K562 (cell line): ENCODE results near the gene ALDH16A1. TPM values are rescaled to one million over a fixed set of nuclear protein-coding genes. Genes with fewer than 3 reads are reported as not detected.
A peak's percentile ranks its signal among the peaks of the same experiment; 100 is the strongest.

Source experiments
- ATAC-seq: fragments of 200-7000 bp; cut with Tn5 transposase; 3 replicates; pipeline ENCODE4 v1.9.1; 2020; ENCODE audit warnings: moderate library complexity
- BruUV-seq: library from RNA; stranded (reverse); fragments of 400-500 nt; replicated peaks from 2 replicates; lab custom pipeline; 2021; lab: Mats Ljungman, UMichigan
- CTCF ChIA-PET: fragments of 300-600 bp; formaldehyde crosslinking; extraction: SDS; loops from one replicate; lab custom pipeline; 2021; ENCODE audit warnings: low intra/inter-chr PET ratio; lab: Yijun Ruan, JAX
- POLR2A ChIA-PET: fragments of 300-600, 350-650 bp; sonication (Branson Sonifier 250); formaldehyde crosslinking; extraction: SDS; loops from one replicate; lab custom pipeline; 2021; ENCODE audit warnings: antibody characterized with exemption, inconsistent platforms; lab: Yijun Ruan, JAX
- DNase-seq, 4 experiments: peaks; one replicate each; pipeline versions ENCODE4 v3.0.0 to v3.0.0-alpha.2; 2011 to 2018; ENCODE audit warnings: low spot score in 3 of 4, mixed read lengths in 3 of 4; ENCODE audit errors: extremely low read depth in 1 of 4
- FAIRE-seq: peaks from 2 replicates; lab custom pipeline; 2011; peaks lifted over from hg19 to GRCh38; lab: Jason Lieb, UNC
- H2AFZ ChIP-seq: 2 replicates; pipeline ENCODE4 v1.6.0; 2011; ENCODE audit warnings: low read depth, low read length, control low read depth, inconsistent platforms
- H3K27ac ChIP-seq: fragments of 200-600 bp; 3 replicates; pipeline ENCODE4 v1.8.0; 2011; ENCODE audit warnings: low read depth, mild to moderate bottlenecking, control low read depth, inconsistent platforms, low read length, moderate library complexity, mixed read lengths; ENCODE audit errors: extremely low read depth
- H3K27me3 ChIP-seq, 2 experiments: fragments of 300-600 bp in 1 of 2; 2 replicates in 1 of 2; 3 replicates in 1 of 2; pipeline versions ENCODE4 v1.6.0 to v1.8.0; 2011; ENCODE audit warnings: inconsistent platforms in 2 of 2, low read length in 2 of 2, mild to moderate bottlenecking in 1 of 2, mixed read lengths in 1 of 2, moderate library complexity in 1 of 2; ENCODE audit not compliant: control insufficient read depth in 2 of 2, insufficient read depth in 2 of 2
- H3K36me3 ChIP-seq: fragments of 300-600 bp; 3 replicates; pipeline ENCODE4 v1.8.0; 2011; ENCODE audit warnings: mild to moderate bottlenecking, low read length, inconsistent platforms; ENCODE audit not compliant: control insufficient read depth, insufficient read depth
- H3K4me1 ChIP-seq, 2 experiments: fragments of 200-600 bp in 1 of 2; replicated peaks in 1 of 2; 2 replicates in 1 of 2; 3 replicates in 1 of 2; pipeline versions ENCODE4 v1.5.1 to v1.8.0; 2011; ENCODE audit warnings: inconsistent platforms in 2 of 2, low read length in 2 of 2, mild to moderate bottlenecking in 1 of 2, mixed read lengths in 1 of 2, moderate library complexity in 1 of 2; ENCODE audit not compliant: control insufficient read depth in 2 of 2, insufficient read depth in 2 of 2
- H3K4me2 ChIP-seq: 2 replicates; pipeline ENCODE4 v1.6.1; 2011; ENCODE audit warnings: low read length, control low read depth, inconsistent platforms, mixed read lengths; ENCODE audit not compliant: insufficient read depth
- H3K4me3 ChIP-seq: fragments of 200-600 bp; sonication (generic), shearing (Covaris generic); 2 replicates; pipeline ENCODE4 v1.5.1; 2016; ENCODE audit warnings: control low read depth, inconsistent platforms
- H3K79me2 ChIP-seq: fragments of 200-600 bp; 3 replicates; pipeline ENCODE4 v1.8.0; 2011; ENCODE audit warnings: low read length, inconsistent platforms; ENCODE audit not compliant: control insufficient read depth, insufficient read depth
- H3K9ac ChIP-seq, 2 experiments: 2 replicates each; pipeline versions ENCODE4 v1.6.0 to v1.6.1; 2011; ENCODE audit warnings: low read depth in 2 of 2, low read length in 2 of 2, control low read depth in 1 of 2, inconsistent platforms in 1 of 2, mild to moderate bottlenecking in 1 of 2, mixed read lengths in 1 of 2; ENCODE audit not compliant: insufficient read depth in 1 of 2
- H3K9me1 ChIP-seq: one replicate; pipeline ENCODE4 v1.6.0; 2011; ENCODE audit warnings: inconsistent platforms, mild to moderate bottlenecking, low read length, moderate library complexity; ENCODE audit not compliant: control insufficient read depth, insufficient read depth
- H3K9me3 ChIP-seq: replicated peaks from 2 replicates; pipeline ENCODE4 v1.5.1; 2011; ENCODE audit warnings: low read depth, low read length, inconsistent platforms; ENCODE audit not compliant: control insufficient read depth, insufficient read depth
- H4K20me1 ChIP-seq: replicated peaks from 2 replicates; pipeline ENCODE4 v1.6.1; 2011; ENCODE audit warnings: low read length, inconsistent platforms, mixed read lengths; ENCODE audit not compliant: control insufficient read depth, insufficient read depth
- HCFC1 ChIP-seq: IDR thresholded peaks from 2 replicates; pipeline ENCODE4 v1.6.1; 2012; ENCODE audit warnings: low read depth, low read length, improper control_type of control experiment
- WGBS: fragments of 100-300 bp; shearing (Covaris generic); methylation state at CpG from one replicate; pipeline ENCODE4 v1.1.6; 2016; ENCODE audit warnings: low coverage, mixed read lengths; ENCODE audit not compliant: insufficient coverage; ENCODE audit errors: missing lambda C conversion rate; 5-methylcytosine and 5-hydroxymethylcytosine counted together
- in situ Hi-C: fragments of 300-500 bp; cut with MboI; formaldehyde crosslinking; loops from 4 replicates; pipeline ENCODE4 v1.15.0; 2018; ENCODE audit warnings: inconsistent platforms, mixed read lengths
- intact Hi-C: fragments of 100-400 bp; cut with micrococcal nuclease; formaldehyde crosslinking; loops from 2 replicates; pipeline ENCODE4 v1.14.2; 2022
- polyA plus RNA-seq, 8 experiments: library from polyadenylated mRNA; depleted of rRNA in 4 of 8; stranded (reverse) in 5 of 8; unstranded in 3 of 8; fragments of >200 nt; fragmentation: Nextera tagmentation in 2 of 8; fragmentation: Illumina TruSeq in 1 of 8; extraction: Ambion mirVana in 2 of 8; extraction: Trizol in 1 of 8; gene quantifications; 2 replicates each; pipeline versions ENCODE4 v1.2.1 to v1.2.3, GENCODE V29; 2011 to 2014; ENCODE audit warnings: inconsistent platforms in 1 of 8, missing spikeins in 1 of 8
- total RNA-seq, 7 experiments: library from RNA; depleted of rRNA in 6 of 7; stranded (reverse); fragments of >200 nt in 6 of 7; fragmentation: Illumina TruSeq in 2 of 7; extraction: Trizol in 2 of 7; gene quantifications; 2 replicates each; pipeline versions ENCODE4 v1.2.1 to v1.2.3, GENCODE V29; 2011 to 2021; ENCODE audit warnings: low replicate concordance in 1 of 7
- TF ChIP-seq, protein P1 (sequence below): fragments of 450-650 bp; IDR thresholded peaks from 2 replicates; pipeline ENCODE4 v1.6.1; 2017; ENCODE audit warnings: mild to moderate bottlenecking, moderate library complexity
- TF ChIP-seq, protein P2 (sequence below), 2 experiments: fragments of 450-650 bp; IDR thresholded peaks; 2 replicates each; pipeline ENCODE4 v1.6.1; 2018; ENCODE audit warnings: mild to moderate bottlenecking in 2 of 2, low read depth in 1 of 2; ENCODE audit not compliant: partially characterized antibody in 2 of 2

The ALDH16A1 gene
- total and polyA plus RNA-seq, 9 of the 15 experiments (the other 6 are each of a cell fraction or from before 2014, with no cell fraction given), result 2.2 to 52.2 (median 7.6) TPM

DNA sequence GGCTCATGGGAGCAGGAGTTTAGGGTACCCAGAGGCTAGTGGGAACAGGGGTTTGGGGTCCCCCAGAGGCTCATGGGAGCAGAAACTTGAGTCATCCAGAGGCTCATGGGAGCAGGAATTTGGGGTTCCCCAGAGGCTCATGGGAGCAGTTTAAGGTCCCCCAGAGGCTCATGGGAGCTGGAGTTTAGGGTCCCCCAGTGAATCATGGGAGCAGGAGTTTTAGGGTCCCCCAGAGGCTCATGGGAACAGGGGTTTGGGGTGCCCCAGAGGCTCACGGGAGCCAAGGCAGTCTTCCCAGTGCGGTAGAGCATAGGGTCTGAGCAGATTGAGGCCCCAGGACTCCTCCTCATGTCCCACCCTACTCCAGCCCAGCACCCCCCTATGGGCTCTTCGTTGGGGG lies 12.3 kb downstream of the ALDH16A1 start:
- intact Hi-C loops, result no loop called here
- Histone ChIP-seq H4K20me1 (peaks cover 5% of the 10 kb centered on the region; the same call in 1 of the 2 replicates), H2AFZ (no peak overlapping the region), H3K9me3 (no peaks in the 10 kb centered on the region), H3K9me1 (no peaks in the 10 kb centered on the region), H3K36me3 (peaks cover 38% of the 10 kb centered on the region; the same call in 2 of the 3 replicates), H3K4me2 (no peak overlapping the region), H3K4me3 (no peak overlapping the region), H3K27me3 (no peaks in the 10 kb centered on the region), H3K9ac (no peak overlapping the region; a peak in 1 of 4 replicates), H3K4me1 (peaks cover 5 to 31% of the 10 kb centered on the region in 2 experiments; a peak in 4 of 5 replicates), H3K27ac (no peak overlapping the region), H3K79me2 (no peaks in the 10 kb centered on the region)
- ATAC-seq, result no peak
- TF ChIP-seq, protein P1, sequence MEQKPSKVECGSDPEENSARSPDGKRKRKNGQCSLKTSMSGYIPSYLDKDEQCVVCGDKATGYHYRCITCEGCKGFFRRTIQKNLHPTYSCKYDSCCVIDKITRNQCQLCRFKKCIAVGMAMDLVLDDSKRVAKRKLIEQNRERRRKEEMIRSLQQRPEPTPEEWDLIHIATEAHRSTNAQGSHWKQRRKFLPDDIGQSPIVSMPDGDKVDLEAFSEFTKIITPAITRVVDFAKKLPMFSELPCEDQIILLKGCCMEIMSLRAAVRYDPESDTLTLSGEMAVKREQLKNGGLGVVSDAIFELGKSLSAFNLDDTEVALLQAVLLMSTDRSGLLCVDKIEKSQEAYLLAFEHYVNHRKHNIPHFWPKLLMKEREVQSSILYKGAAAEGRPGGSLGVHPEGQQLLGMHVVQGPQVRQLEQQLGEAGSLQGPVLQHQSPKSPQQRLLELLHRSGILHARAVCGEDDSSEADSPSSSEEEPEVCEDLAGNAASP, result no peak
- TF ChIP-seq, protein P2, sequence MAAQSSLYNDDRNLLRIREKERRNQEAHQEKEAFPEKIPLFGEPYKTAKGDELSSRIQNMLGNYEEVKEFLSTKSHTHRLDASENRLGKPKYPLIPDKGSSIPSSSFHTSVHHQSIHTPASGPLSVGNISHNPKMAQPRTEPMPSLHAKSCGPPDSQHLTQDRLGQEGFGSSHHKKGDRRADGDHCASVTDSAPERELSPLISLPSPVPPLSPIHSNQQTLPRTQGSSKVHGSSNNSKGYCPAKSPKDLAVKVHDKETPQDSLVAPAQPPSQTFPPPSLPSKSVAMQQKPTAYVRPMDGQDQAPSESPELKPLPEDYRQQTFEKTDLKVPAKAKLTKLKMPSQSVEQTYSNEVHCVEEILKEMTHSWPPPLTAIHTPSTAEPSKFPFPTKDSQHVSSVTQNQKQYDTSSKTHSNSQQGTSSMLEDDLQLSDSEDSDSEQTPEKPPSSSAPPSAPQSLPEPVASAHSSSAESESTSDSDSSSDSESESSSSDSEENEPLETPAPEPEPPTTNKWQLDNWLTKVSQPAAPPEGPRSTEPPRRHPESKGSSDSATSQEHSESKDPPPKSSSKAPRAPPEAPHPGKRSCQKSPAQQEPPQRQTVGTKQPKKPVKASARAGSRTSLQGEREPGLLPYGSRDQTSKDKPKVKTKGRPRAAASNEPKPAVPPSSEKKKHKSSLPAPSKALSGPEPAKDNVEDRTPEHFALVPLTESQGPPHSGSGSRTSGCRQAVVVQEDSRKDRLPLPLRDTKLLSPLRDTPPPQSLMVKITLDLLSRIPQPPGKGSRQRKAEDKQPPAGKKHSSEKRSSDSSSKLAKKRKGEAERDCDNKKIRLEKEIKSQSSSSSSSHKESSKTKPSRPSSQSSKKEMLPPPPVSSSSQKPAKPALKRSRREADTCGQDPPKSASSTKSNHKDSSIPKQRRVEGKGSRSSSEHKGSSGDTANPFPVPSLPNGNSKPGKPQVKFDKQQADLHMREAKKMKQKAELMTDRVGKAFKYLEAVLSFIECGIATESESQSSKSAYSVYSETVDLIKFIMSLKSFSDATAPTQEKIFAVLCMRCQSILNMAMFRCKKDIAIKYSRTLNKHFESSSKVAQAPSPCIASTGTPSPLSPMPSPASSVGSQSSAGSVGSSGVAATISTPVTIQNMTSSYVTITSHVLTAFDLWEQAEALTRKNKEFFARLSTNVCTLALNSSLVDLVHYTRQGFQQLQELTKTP (IDR thresholded peaks at IDR 0.05; ENCODE audit: low read depth in 1 of 2, partially characterized antibody in 2 of 2), result peak in 1 of 2 experiments; percentile 90
- TF ChIP-seq HCFC1, result peak; percentile 26; the same call in 1 of the 2 replicates
- DNase-seq, result peak in 1 of 4 experiments; percentile 25
- 96% methylated on average over 2 of the region's 3 CpGs for WGBS
- in situ Hi-C loops, result no loop called here
- BruUV-seq, result no TSS peak
- ChIA-PET POLR2A (no interaction called here), CTCF (no interaction called here)
- no peak for FAIRE-seq
